Colonic mucosa (tissue), 4 donors: ENCODE results near the gene STK32A. TPM values are rescaled to one million over a fixed set of nuclear protein-coding genes. Genes with fewer than 3 reads are reported as not detected.

Experiments
- DNase-seq: peaks from one replicate; pipeline ENCODE4 v3.0.0-alpha.2; 2020
- H3K27ac ChIP-seq: fragments of 200-600 bp; one replicate; pipeline ENCODE4 v1.8.0; 2021
- H3K27me3 ChIP-seq: fragments of 200-600 bp; one replicate; pipeline ENCODE4 v1.8.0; 2021
- H3K36me3 ChIP-seq: fragments of 200-600 bp; one replicate; pipeline ENCODE4 v1.8.0; 2021
- H3K4me1 ChIP-seq: fragments of 200-600 bp; one replicate; pipeline ENCODE4 v1.8.0; 2021; ENCODE audit warnings: mild to moderate bottlenecking
- H3K4me3 ChIP-seq: fragments of 200-600 bp; one replicate; pipeline ENCODE4 v1.8.0; 2021
- H3K9ac ChIP-seq, 2 donors: one replicate each; pipeline ENCODE4 v1.7.0; 2013; ENCODE audit warnings: control low read depth in 2 of 2, low read depth in 2 of 2, low read length in 2 of 2
- H3K9me3 ChIP-seq: fragments of 200-600 bp; one replicate; pipeline ENCODE4 v1.8.0; 2021
- intact Hi-C: fragments of 100-400 bp; cut with DNase I; formaldehyde crosslinking; loops from one replicate; pipeline ENCODE4 v1.14.1; 2022
- total RNA-seq, 2 donors: library from RNA; stranded (reverse); fragmentation: NEBNext Ultra II Directional in 1 of 2; extraction: Animal tissue kit (Norgen Biotek cat#: 25700) in 1 of 2; gene quantifications; one replicate each; pipeline ENCODE4 v1.2.1, GENCODE V29; 2021
- TF ChIP-seq, protein P1 (sequence below): fragments of 200-600 bp; IDR thresholded peaks from one replicate; pipeline ENCODE4 v1.8.0; 2022; ENCODE audit warnings: antibody characterized with exemption, mild to moderate bottlenecking
- donor health status: healthy.
- donor health status: DM: no; HTN: no; CAD: no.
- donor health status: DM: no; HTN: no; CAD: no.

The STK32A gene
- total RNA-seq, 2 donors from 2014 or later: 0.10 to 0.77 TPM

DNA sequence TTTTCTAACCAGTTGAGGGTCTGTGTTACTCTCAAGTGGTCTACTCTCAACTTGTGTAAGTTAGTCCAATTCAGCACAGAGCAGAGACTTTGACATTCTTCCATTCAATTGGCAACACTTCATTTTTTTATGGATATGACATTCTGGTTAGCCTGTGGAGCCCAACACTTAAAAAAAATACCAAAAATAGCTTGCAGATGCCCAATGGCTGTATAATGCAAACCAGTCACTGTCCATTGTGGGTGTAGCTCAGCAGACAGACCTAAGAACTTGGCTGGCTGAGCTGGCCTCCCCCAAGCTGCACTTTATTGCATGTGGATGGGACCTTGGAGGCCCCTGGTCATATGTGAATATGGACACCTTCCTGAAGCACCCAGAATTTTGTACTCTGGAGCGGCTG is 171.8 kb downstream of the STK32A start:
- H3K27ac ChIP-seq: no peak overlapping the region
- no peaks in the 10 kb centered on the region for H3K27me3 ChIP-seq
- no peak overlapping the region for H3K9ac ChIP-seq
- DNase-seq: no peak
- H3K4me1 ChIP-seq: no peaks in the 10 kb centered on the region
- no peaks in the 10 kb centered on the region for H3K9me3 ChIP-seq
- no peaks in the 10 kb centered on the region for H3K36me3 ChIP-seq
- intact Hi-C loops: no loop called here
- no peak overlapping the region for H3K4me3 ChIP-seq
- TF ChIP-seq, protein P1, sequence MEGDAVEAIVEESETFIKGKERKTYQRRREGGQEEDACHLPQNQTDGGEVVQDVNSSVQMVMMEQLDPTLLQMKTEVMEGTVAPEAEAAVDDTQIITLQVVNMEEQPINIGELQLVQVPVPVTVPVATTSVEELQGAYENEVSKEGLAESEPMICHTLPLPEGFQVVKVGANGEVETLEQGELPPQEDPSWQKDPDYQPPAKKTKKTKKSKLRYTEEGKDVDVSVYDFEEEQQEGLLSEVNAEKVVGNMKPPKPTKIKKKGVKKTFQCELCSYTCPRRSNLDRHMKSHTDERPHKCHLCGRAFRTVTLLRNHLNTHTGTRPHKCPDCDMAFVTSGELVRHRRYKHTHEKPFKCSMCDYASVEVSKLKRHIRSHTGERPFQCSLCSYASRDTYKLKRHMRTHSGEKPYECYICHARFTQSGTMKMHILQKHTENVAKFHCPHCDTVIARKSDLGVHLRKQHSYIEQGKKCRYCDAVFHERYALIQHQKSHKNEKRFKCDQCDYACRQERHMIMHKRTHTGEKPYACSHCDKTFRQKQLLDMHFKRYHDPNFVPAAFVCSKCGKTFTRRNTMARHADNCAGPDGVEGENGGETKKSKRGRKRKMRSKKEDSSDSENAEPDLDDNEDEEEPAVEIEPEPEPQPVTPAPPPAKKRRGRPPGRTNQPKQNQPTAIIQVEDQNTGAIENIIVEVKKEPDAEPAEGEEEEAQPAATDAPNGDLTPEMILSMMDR: no peak

DNA sequence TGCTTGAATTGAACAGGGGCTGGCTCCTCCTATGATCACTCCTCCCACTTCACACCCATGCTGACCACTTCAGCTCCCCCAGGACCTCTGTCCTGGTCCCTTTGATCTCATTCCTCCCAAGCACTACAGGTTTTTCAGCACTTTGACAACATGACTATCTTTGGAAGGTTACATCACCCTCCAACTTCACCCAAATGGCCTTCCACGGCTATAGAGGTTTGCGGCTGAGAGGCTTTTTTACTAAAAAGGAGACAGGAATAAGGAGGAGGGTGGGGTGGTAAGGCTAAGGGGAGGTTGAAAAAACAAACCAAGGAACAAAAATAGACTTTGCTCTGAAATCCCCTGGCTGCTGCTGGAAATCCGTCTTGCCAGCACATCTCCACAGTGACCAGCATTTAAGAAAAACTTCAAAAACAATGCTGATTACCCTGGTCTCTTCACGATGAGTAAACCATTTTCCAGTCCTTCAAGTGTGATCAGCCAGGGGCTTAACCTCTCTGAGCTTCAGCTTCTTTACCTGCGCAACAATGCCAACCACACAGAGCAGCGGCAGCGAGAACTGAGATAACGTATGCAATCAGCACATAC is 172.4 kb downstream of the STK32A start:
- Histone ChIP-seq H3K9me3 (no peaks in the 10 kb centered on the region), H3K4me1 (no peaks in the 10 kb centered on the region), H3K36me3 (no peaks in the 10 kb centered on the region), H3K9ac (no peak overlapping the region), H3K27ac (no peak overlapping the region), H3K27me3 (no peaks in the 10 kb centered on the region), H3K4me3 (no peak overlapping the region)
- TF ChIP-seq, protein P1: no peak
- DNase-seq: no peak
- intact Hi-C loops: no loop called here

DNA sequence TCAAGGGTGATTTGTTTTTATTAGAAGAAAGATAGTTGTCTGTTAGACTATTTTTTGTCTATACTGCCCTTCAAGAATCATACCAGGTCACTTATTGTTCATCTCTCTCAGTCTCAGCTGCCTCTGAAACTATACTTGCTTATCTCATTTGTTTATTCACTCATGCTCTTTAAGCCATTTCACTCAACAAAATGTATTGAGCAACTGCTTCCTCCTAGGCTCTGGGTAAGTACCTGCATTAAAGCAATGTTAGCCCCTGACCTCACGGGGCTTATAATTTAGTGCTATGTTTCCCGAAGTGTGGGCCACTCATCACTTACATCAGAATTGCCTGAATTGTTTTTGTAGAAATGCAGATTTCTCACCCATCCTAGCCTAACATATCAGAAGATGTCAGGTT is 174.2 kb downstream of the STK32A start:
- intact Hi-C loops: no loop called here
- H3K4me3 ChIP-seq: no peak overlapping the region
- TF ChIP-seq, protein P1: no peak
- no peak overlapping the region for H3K9ac ChIP-seq
- no peak overlapping the region for H3K27ac ChIP-seq
- H3K36me3 ChIP-seq: no peaks in the 10 kb centered on the region
- H3K27me3 ChIP-seq: no peaks in the 10 kb centered on the region
- no peaks in the 10 kb centered on the region for H3K4me1 ChIP-seq
- no peaks in the 10 kb centered on the region for H3K9me3 ChIP-seq
- DNase-seq: no peak

DNA sequence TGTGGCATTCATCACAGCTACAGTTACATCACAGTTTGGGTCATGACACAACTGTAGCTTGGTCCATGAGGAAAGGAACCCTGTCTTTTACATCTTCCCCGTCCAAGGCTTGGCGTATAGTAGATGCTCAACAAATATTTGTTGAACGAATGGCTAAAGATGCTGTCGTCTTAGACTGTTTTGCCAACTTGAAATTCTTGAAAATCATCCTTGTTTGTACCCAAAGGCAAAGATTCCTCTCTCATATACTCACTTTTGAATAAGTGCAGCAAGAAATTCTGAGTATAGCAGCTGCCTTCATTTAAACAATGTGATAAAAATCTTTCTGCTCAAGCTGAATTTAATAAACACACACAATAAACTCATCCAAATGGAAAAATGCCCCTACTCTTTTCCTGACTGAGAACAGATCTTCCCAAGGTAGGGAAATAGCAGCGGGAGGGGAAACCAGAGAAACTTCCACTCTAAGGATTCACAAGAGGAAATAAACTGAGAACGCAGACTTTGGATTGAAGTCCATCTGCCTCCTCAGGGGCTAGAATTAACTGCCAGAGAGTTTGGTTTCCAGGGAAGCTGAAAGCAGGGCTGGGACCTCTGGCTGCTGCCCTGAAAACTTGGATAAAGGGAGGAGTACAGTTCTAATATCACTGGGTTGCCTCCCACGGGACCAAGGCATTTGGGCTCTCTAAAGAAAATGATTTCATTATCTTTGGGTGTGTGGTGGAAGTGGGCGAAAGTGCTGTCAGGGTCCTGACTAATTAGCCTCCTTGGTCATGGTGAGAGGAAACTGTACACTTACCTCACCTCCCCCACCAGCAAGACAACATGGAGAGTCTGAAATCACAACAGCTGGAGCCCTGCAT is 175.9 kb downstream of the STK32A start:
- Histone ChIP-seq H3K4me3 (no peak overlapping the region), H3K36me3 (no peaks in the 10 kb centered on the region), H3K4me1 (no peaks in the 10 kb centered on the region), H3K27ac (no peak overlapping the region), H3K9ac (no peak overlapping the region), H3K9me3 (no peaks in the 10 kb centered on the region), H3K27me3 (no peaks in the 10 kb centered on the region)
- TF ChIP-seq, protein P1: no peak
- no peak for DNase-seq
- intact Hi-C loops: no loop called here

DNA sequence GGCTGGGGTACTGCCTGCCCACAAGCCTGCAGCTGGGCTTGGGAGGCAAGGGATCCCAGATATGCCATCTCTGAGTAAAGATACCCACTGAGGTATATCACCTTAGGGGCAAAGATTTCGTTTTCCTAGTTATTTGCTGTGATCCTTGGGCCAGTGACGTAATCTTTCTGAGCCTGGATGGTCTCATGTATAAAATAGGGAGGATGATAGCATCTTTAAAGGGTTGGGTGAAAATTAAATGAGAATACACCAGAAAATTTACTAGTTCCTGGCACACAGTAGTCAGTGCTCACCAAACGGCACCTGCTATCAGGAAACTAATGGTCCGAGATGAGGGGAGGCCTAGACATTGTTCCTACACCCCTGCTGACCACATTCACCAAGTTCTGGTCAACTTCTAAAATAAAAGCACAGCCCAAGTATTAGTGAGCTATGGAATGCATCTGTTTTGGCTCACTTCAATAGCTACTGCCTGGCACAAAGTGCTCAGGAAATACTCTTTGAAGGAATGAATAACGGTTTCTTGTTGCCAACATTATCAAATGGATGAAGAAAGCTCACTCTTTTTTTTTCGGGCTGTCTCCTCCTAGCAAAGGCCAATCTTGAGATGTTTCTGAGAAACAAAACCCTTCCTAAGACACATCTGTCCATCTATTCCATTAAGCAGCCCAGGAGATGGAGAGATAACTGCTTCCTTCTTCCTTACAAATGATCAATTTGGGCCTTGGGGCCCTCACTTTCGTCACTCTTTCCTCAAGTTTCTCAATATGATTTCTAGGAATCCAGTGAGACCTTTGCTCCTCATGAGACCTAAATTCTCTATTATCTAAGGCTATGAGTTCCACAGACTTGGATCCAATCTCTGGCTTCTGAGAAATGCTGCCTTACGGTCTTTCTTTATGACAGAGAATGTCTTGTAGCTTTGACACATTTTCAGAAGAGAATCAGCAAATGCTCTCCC is 176.8 kb downstream of the STK32A start:
- DNase-seq: no peak
- intact Hi-C loops: no loop called here
- no peak overlapping the region for H3K4me3 ChIP-seq
- H3K9ac ChIP-seq: no peak overlapping the region
- H3K27ac ChIP-seq: no peak overlapping the region
- H3K36me3 ChIP-seq: no peaks in the 10 kb centered on the region
- H3K9me3 ChIP-seq: no peaks in the 10 kb centered on the region
- H3K4me1 ChIP-seq: no peaks in the 10 kb centered on the region
- H3K27me3 ChIP-seq: no peaks in the 10 kb centered on the region
- TF ChIP-seq, protein P1: no peak
